Bronchial epithelial cell (primary cell): Measurements from ENCODE around the gene ACADSB. TPM values are rescaled to one million over a fixed set of nuclear protein-coding genes. Genes with fewer than 3 reads are reported as not detected.

ENCODE experiments used
- DNase-seq: peaks from one replicate; pipeline ENCODE4 v3.0.0-alpha.2; 2010; ENCODE audit warnings: low read depth
- FAIRE-seq: peaks from 2 replicates; lab custom pipeline; 2011; peaks lifted over from hg19 to GRCh38; lab: Jason Lieb, UNC
- H3K27me3 ChIP-seq: 2 replicates; pipeline ENCODE4 v1.5.1; 2011; ENCODE audit warnings: low read length; ENCODE audit not compliant: control insufficient read depth, insufficient read depth
- H3K36me3 ChIP-seq: 2 replicates; pipeline ENCODE4 v1.5.1; 2011; ENCODE audit warnings: low read length; ENCODE audit not compliant: control insufficient read depth, insufficient read depth
- H3K4me3 ChIP-seq: 2 replicates; pipeline ENCODE4 v1.5.1; 2011; ENCODE audit warnings: mild to moderate bottlenecking, low read depth, low read length, control low read depth
- total RNA-seq: library from RNA; depleted of rRNA; stranded (reverse); fragments of >200 nt; gene quantifications from 2 replicates; pipeline ENCODE4 v1.2.1, GENCODE V29; 2014
- TF ChIP-seq, protein P1 (sequence below): IDR thresholded peaks from 2 replicates; pipeline ENCODE4 v1.5.1; 2011; ENCODE audit warnings: mild to moderate bottlenecking, moderate library complexity, low read length, control low read depth, inconsistent platforms; ENCODE audit not compliant: insufficient read depth, severe bottlenecking

The ACADSB gene
- total RNA-seq, 1 donor from 2014 or later = 3.4 TPM

DNA sequence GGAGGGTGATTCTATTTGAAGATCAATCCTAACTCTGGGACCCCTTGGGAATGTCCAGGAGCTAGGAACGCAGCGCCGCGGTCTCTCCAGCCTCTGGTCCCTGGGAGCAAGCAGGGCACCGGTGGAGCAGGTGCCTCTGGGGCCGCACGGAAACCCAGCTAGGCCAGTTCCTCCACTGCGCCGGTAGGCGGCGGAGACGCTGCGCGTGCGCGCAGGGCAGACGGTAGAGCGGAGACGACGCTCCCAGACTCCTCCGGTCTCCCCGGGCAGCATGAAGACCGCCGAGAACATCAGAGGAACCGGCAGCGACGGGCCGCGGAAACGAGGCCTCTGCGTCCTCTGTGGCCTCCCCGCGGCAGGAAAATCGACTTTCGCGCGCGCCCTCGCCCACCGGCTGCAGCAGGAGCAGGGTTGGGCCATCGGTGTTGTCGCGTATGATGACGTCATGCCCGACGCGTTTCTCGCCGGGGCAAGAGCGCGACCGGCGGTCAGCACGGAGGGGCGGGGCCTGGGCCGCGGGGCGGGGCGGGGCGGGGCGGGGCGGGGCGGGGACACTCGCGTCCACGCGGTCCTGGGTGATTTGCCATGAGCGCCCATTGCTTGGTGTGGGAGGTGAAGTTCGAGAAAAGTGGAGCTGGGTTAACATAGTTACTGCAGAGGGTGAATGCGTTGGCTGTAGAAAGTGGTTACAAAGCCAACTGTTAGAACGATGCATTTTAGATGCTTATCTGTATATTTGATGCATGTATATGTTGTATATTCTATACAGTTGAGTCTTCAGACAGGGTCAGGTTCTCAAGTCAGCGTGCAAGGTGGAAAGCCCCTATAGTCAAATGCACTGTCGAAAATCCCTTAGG, 28.4 kb upstream of the ACADSB start, which contains the start of gene PSTK:
Gene PSTK (plus strand): TSS at position 193 of the 857 bp plus-strand sequence. CDS start 79 bp downstream, at position 272.
- peaks cover 4% of the 10 kb centered on the region for H3K36me3 ChIP-seq
- DNase-seq (peak; percentile 77), FAIRE-seq (no peak)
- TF ChIP-seq, protein P1, sequence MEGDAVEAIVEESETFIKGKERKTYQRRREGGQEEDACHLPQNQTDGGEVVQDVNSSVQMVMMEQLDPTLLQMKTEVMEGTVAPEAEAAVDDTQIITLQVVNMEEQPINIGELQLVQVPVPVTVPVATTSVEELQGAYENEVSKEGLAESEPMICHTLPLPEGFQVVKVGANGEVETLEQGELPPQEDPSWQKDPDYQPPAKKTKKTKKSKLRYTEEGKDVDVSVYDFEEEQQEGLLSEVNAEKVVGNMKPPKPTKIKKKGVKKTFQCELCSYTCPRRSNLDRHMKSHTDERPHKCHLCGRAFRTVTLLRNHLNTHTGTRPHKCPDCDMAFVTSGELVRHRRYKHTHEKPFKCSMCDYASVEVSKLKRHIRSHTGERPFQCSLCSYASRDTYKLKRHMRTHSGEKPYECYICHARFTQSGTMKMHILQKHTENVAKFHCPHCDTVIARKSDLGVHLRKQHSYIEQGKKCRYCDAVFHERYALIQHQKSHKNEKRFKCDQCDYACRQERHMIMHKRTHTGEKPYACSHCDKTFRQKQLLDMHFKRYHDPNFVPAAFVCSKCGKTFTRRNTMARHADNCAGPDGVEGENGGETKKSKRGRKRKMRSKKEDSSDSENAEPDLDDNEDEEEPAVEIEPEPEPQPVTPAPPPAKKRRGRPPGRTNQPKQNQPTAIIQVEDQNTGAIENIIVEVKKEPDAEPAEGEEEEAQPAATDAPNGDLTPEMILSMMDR = peak; percentile 98
- no peaks in the 10 kb centered on the region for H3K27me3 ChIP-seq
- peak within 1 kb of the TSS; percentile 56 for H3K4me3 ChIP-seq

DNA sequence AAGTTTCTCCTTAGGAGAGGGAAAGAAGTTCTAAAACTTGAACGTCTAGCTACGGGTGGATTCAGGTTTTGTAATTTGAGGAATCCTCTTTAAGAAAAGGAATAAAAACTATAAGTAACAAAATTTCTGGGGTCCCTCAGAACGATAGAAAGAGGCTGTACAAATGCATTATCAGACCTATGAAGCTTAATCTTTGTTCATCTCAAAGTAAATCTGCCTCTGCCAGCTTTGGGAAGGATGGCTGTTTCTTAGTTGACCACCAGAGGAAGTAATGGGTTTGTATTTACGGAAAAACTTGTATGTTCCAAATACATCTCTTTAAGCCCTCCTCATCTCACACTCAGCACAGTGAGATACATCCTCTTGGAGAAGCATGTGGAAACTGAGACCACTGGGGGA, 27.7 kb upstream of the ACADSB start:
- FAIRE-seq (no peak), DNase-seq (peak; percentile 36)
- Histone ChIP-seq H3K4me3 (peak overlapping the region; percentile 56), H3K36me3 (peaks cover 4% of the 10 kb centered on the region), H3K27me3 (no peaks in the 10 kb centered on the region)
- TF ChIP-seq, protein P1 = peak; percentile 30

DNA sequence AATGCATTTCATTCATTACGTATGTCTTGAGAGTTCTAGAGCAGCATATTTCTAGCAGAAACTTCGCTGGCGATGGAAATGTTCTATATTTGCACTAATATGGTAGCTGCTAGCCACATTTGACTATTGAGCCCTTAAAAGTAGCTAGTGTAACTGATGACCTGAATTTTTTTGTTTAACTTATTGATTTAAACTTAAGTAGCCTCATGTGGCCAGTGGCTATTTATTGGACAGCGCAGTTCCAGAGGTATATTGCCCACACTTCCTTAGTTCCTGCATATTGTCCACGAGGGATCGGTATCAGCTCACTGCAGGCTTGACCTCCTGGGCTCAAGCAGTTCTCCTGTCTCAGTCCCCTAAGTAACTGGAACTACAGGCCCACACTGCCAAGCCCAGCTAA, 24.9 kb upstream of the ACADSB start:
- FAIRE-seq (no peak), DNase-seq (no peak)
- peaks cover 4% of the 10 kb centered on the region for H3K36me3 ChIP-seq
- TF ChIP-seq, protein P1 = no peak
- H3K27me3 ChIP-seq = no peaks in the 10 kb centered on the region
- H3K4me3 ChIP-seq = no peak overlapping the region

DNA sequence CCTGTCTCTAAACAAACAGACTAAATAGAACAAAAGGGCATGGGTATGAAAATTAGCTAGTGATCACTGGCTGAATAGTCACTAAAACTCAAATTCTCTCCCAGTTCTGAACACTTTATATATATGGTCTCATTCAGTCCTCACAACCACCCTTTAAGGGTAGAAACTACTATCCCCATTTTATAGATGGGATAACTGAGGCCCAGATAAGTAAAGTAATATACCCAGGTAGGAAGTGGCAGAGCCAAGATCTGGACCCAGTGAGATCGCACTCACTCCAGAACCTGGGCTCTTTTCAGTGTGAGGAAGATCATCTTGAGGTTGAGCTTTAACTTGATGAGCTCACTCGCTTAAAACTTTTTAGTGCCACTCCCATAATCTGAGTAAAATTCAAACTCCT, 24.1 kb upstream of the ACADSB start:
- Histone ChIP-seq H3K27me3 (no peaks in the 10 kb centered on the region), H3K4me3 (no peak overlapping the region), H3K36me3 (peaks cover 4% of the 10 kb centered on the region)
- TF ChIP-seq, protein P1 = no peak
- FAIRE-seq (no peak), DNase-seq (no peak)

DNA sequence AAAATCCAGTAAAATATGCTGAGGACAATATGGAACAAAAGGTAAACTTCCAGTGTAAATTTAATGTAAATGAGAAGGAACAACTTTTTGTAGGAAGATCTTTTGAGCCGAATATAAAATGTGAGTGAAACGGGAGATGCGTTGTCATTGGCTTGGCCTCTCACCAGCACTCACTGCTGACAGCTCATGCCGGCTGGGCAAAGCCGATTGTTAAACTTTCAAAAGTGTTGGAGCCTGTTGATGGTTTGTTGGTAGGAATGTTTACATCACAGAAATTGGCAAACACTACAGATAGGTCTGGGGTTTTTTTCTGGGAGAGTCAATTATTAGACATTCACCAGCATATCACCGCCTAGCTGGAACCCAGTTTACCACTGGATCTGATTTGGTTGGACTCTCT, 22.5 kb upstream of the ACADSB start:
- Histone ChIP-seq H3K4me3 (no peak overlapping the region), H3K36me3 (peaks cover 4% of the 10 kb centered on the region), H3K27me3 (no peaks in the 10 kb centered on the region)
- DNase-seq (no peak), FAIRE-seq (no peak)
- TF ChIP-seq, protein P1 = no peak
